HAP-1 (cell line): ENCODE measurements around the gene RALY.

Experiments
- DNase-seq, 2 experiments: peaks; one replicate each; pipeline ENCODE4 v3.0.0-alpha.2; 2016 to 2020; ENCODE audit warnings: low spot score in 2 of 2
- H3K27me3 ChIP-seq: fragments of 250-450 bp; sonication (Bioruptor Pico); 2 replicates; pipeline ENCODE4 v1.5.1; 2020; ENCODE audit warnings: low read depth, mild to moderate bottlenecking, moderate library complexity
- H3K36me3 ChIP-seq: fragments of 250-450 bp; sonication (Bioruptor Pico); replicated peaks from 2 replicates; pipeline ENCODE4 v1.5.1; 2020; ENCODE audit warnings: mild to moderate bottlenecking
- H3K4me1 ChIP-seq: fragments of 250-450 bp; sonication (Bioruptor Pico); 2 replicates; pipeline ENCODE4 v1.5.1; 2020; ENCODE audit warnings: mild to moderate bottlenecking
- H3K4me3 ChIP-seq: fragments of 250-450 bp; sonication (Bioruptor Pico); 2 replicates; pipeline ENCODE4 v1.5.1; 2020; ENCODE audit warnings: mild to moderate bottlenecking, moderate library complexity
- H3K9me3 ChIP-seq: fragments of 250-450 bp; sonication (Bioruptor Pico); 2 replicates; pipeline ENCODE4 v1.5.1; 2020; ENCODE audit warnings: mild to moderate bottlenecking, moderate library complexity
- in situ Hi-C: fragments of 300-500 bp; cut with MboI; formaldehyde crosslinking; loops from 3 replicates; pipeline ENCODE4 v1.14.3; 2020; ENCODE audit warnings: low sequenced_read_pairs, inconsistent platforms, mixed read lengths

The RALY gene

GRCh38 chr20:34052414-34052813, 58.7 kb downstream of the RALY start:
- no peak for DNase-seq
- Histone ChIP-seq H3K36me3 (no peaks in the 10 kb centered on the region), H3K4me3 (no peak overlapping the region), H3K27me3 (no peaks in the 10 kb centered on the region), H3K4me1 (no peaks in the 10 kb centered on the region; the same call in 1 of the 2 replicates), H3K9me3 (no peaks in the 10 kb centered on the region)
- in situ Hi-C loops, result loop anchor here (25.0 kb wide), 1 partner anchor 190 kb away; no protein-coding TSS in a partner anchor

DNA sequence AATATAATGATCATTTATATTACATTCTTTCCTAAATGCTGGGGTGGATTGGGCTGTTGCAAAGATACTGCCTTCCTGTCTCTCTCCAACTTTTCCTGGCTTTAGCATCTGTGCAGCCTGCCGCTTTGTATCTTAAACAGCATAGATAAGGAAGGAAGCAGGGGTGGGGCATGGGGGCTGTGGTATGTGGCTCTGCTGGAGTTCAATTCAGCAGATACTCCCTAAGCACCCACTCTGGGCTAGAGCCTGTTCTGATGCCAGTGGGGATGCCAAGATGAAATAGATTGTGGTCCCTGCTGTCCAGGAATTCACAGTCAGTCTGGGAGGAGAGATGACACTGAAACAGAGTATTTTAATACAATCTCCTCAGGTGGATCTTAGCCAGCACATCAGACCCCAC, 61.6 kb downstream of the RALY start:
- Histone ChIP-seq H3K4me1 (no peaks in the 10 kb centered on the region), H3K9me3 (no peaks in the 10 kb centered on the region), H3K27me3 (no peaks in the 10 kb centered on the region), H3K4me3 (no peak overlapping the region), H3K36me3 (no peaks in the 10 kb centered on the region)
- DNase-seq, result no peak
- in situ Hi-C loops, result loop anchor here (25.0 kb wide), 1 partner anchor 193 kb away; no protein-coding TSS in a partner anchor

DNA sequence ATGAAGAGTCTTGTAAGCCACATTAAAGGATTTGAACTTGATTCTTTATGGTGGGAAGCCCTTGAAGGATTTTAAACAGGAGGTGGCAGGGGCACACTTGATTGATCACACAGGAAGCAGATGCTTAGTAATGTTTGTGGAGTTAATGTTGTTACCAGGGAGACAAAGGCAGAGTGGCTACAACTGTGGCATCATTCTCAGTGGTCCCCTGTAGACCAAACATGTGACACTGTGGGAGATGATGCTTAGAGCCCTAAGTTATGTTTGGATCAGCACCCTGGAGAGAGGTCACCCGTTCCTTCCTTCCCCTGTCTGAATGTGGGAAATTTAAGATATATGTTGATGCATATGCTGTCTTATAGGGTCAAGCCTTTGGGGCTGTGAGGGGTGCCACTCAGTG, 65.1 kb downstream of the RALY start:
- H3K4me3 ChIP-seq, result no peak overlapping the region

GRCh38 chr20:34060970-34061369, 67.3 kb downstream of the RALY start:
- Histone ChIP-seq H3K4me3 (no peak overlapping the region), H3K27me3 (no peaks in the 10 kb centered on the region), H3K4me1 (no peaks in the 10 kb centered on the region), H3K36me3 (no peaks in the 10 kb centered on the region), H3K9me3 (no peaks in the 10 kb centered on the region)
- DNase-seq, result no peak
- in situ Hi-C loops, result loop anchor here (25.0 kb wide), 1 partner anchor 199 kb away; no protein-coding TSS in a partner anchor

More for the DNA sequence above, 65.1 kb downstream of the RALY start:
- H3K27me3 ChIP-seq, result no peaks in the 10 kb centered on the region
- DNase-seq, result no peak
- H3K36me3 ChIP-seq, result no peaks in the 10 kb centered on the region
- in situ Hi-C loops, result loop anchor here (25.0 kb wide), 1 partner anchor 197 kb away; no protein-coding TSS in a partner anchor
- no peaks in the 10 kb centered on the region for H3K9me3 ChIP-seq
- no peaks in the 10 kb centered on the region for H3K4me1 ChIP-seq

- in situ Hi-C loops, result loop anchor here (25.0 kb wide), 1 partner anchor 199 kb away; no protein-coding TSS in a partner anchor
- Histone ChIP-seq H3K27me3 (no peaks in the 10 kb centered on the region), H3K4me3 (no peak overlapping the region), H3K4me1 (no peaks in the 10 kb centered on the region), H3K9me3 (no peaks in the 10 kb centered on the region), H3K36me3 (no peaks in the 10 kb centered on the region)
- DNase-seq, result no peak
Measured at GRCh38 chr20:34061695-34062094, 68.0 kb downstream of the RALY start.

- no peak for DNase-seq
- in situ Hi-C loops, result loop anchor here (25.0 kb wide), 1 partner anchor 201 kb away; no protein-coding TSS in a partner anchor
- Histone ChIP-seq H3K27me3 (no peaks in the 10 kb centered on the region), H3K9me3 (no peaks in the 10 kb centered on the region), H3K36me3 (no peaks in the 10 kb centered on the region), H3K4me1 (no peaks in the 10 kb centered on the region), H3K4me3 (no peak overlapping the region)
Measured at GRCh38 chr20:34062570-34063482, 69.1 kb downstream of the RALY start.

GRCh38 chr20:34064286-34064685, 70.6 kb downstream of the RALY start:
- no peak overlapping the region for H3K4me3 ChIP-seq
- H3K4me1 ChIP-seq, result no peaks in the 10 kb centered on the region
- no peaks in the 10 kb centered on the region for H3K36me3 ChIP-seq
- DNase-seq, result no peak
- in situ Hi-C loops, result loop anchor here (25.0 kb wide), 1 partner anchor 202 kb away; no protein-coding TSS in a partner anchor
- no peaks in the 10 kb centered on the region for H3K9me3 ChIP-seq
- no peaks in the 10 kb centered on the region for H3K27me3 ChIP-seq

- DNase-seq, result no peak
- H3K36me3 ChIP-seq, result no peaks in the 10 kb centered on the region; the same call in 1 of the 2 replicates
- H3K27me3 ChIP-seq, result no peaks in the 10 kb centered on the region
- no peak overlapping the region for H3K4me3 ChIP-seq
- no peaks in the 10 kb centered on the region for H3K9me3 ChIP-seq
- no peaks in the 10 kb centered on the region for H3K4me1 ChIP-seq
- in situ Hi-C loops, result loop anchor here (25.0 kb wide), 1 partner anchor 203 kb away; no protein-coding TSS in a partner anchor
Measured at GRCh38 chr20:34065260-34065659, 71.5 kb downstream of the RALY start.

GRCh38 chr20:34066476-34067090, 72.9 kb downstream of the RALY start:
- Histone ChIP-seq H3K4me1 (no peaks in the 10 kb centered on the region), H3K4me3 (no peak overlapping the region), H3K36me3 (no peaks in the 10 kb centered on the region; the same call in none of the 2 replicates), H3K9me3 (no peaks in the 10 kb centered on the region), H3K27me3 (no peaks in the 10 kb centered on the region)
- in situ Hi-C loops, result loop anchor here (25.0 kb wide), 1 partner anchor 204 kb away; no protein-coding TSS in a partner anchor
- peak in 1 of 2 experiments; percentile 17 for DNase-seq

DNA sequence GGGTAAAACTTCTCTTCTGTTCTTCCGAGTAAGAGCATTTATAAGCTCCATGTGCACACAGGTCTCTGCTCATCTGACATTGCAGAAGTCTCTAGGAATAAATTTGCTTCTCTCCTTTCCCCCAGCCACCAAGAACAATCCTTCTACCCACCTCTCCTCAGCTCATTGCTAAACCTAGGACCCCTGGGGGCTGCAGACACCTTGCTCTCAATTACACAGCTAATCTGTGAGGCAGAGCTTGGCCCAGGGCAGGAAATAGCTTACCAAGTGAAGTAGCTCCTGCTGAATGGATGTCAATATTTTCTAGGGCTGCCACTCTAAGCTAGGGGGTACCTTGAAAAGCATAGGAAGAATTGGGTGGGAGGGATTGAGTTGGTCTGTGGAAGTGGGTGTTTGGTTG, 74.3 kb downstream of the RALY start:
- Histone ChIP-seq H3K27me3 (no peaks in the 10 kb centered on the region), H3K9me3 (no peaks in the 10 kb centered on the region), H3K4me1 (no peaks in the 10 kb centered on the region), H3K36me3 (peaks cover 6% of the 10 kb centered on the region), H3K4me3 (no peak overlapping the region)
- in situ Hi-C loops, result loop anchor here (25.0 kb wide), 1 partner anchor 206 kb away; no protein-coding TSS in a partner anchor
- no peak for DNase-seq

DNA sequence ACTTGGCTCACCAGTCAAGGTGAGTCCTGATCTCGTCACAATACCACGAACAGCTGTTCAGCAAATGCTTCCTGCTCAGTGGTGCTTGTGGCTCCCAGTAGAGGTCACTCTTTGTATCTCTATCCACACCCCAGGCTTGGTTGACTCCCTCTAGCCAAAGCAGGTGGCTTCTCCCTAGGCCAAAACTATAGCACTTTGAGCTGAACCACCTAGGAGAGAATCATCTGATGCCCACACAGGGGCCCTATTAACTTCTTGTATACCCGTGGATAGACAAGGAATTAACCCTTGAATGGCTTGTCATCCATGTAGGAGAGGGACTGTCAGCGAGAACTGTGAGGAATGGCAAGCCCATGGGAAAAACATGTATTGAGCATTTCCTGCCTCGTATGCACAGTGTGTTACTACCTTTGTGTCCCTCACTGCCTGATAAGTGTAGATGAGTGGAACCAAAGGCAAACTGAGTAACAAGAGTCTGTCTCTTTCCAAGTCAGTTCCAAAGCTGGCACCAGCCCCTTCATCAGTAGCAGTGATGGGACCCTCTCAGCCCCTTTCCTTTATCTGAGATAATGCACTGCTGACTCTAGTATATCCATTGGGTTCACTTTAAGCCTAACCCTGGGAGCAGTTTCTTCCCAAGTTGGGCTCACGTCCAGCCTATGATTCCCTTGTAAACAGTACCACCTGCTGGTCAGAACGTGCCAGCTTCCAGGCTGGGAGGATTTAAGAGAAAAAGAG, 75.8 kb downstream of the RALY start:
- peak; percentile 70 to 78 for DNase-seq
- H3K9me3 ChIP-seq, result no peaks in the 10 kb centered on the region
- in situ Hi-C loops, result loop anchor here (25.0 kb wide), 1 partner anchor 207 kb away; no protein-coding TSS in a partner anchor
- H3K36me3 ChIP-seq, result peaks cover 15% of the 10 kb centered on the region
- no peaks in the 10 kb centered on the region for H3K27me3 ChIP-seq
- no peaks in the 10 kb centered on the region for H3K4me1 ChIP-seq
- no peak overlapping the region for H3K4me3 ChIP-seq

DNA sequence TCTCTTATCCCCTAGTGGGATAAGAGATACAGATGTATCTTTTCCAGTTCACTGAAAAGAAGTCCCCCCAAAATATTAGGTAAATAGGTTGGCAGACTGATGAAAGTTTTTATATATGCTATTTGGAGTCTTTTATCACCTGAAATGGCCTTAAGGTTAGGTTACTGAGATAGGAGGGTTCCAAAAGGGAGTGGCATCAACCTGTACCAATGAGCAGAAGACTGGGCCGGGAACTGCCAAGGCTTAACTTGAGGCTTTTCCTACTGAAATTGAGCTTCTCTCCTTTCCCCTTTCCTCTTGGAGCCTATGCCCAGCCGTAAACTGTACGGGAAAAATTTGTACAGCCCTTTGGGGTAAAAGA, 76.3 kb downstream of the RALY start:
- Histone ChIP-seq H3K36me3 (peaks cover 15% of the 10 kb centered on the region), H3K9me3 (no peaks in the 10 kb centered on the region), H3K27me3 (no peaks in the 10 kb centered on the region), H3K4me1 (no peaks in the 10 kb centered on the region), H3K4me3 (no peak overlapping the region)
- no peak for DNase-seq
- in situ Hi-C loops, result loop anchor here (25.0 kb wide), 1 partner anchor 208 kb away; no protein-coding TSS in a partner anchor

GRCh38 chr20:34070859-34071258, 77.1 kb downstream of the RALY start:
- in situ Hi-C loops, result loop anchor here (25.0 kb wide), 1 partner anchor 209 kb away; no protein-coding TSS in a partner anchor
- Histone ChIP-seq H3K9me3 (no peaks in the 10 kb centered on the region), H3K36me3 (peaks cover 20% of the 10 kb centered on the region), H3K27me3 (no peaks in the 10 kb centered on the region), H3K4me1 (no peaks in the 10 kb centered on the region), H3K4me3 (no peak overlapping the region)
- no peak for DNase-seq
